Kidney (tissue), 14 donors: ENCODE data around the gene CRK. TPM values are rescaled to one million over a fixed set of nuclear protein-coding genes. Genes with fewer than 3 reads are reported as not detected.
A peak's percentile ranks its signal among the peaks of the same experiment; 100 is the strongest.

ENCODE experiments used
- DNase-seq, 5 donors: peaks; one replicate each; pipeline ENCODE4 v3.0.0-alpha.2; 2013 to 2020
- FAIRE-seq: peaks from 2 replicates; lab custom pipeline; 2012; peaks lifted over from hg19 to GRCh38; lab: Jason Lieb, UNC
- H3K27ac ChIP-seq, 2 donors: one replicate each; pipeline ENCODE4 v1.7.0; 2013; ENCODE audit warnings: low read depth in 2 of 2, low read length in 2 of 2, inconsistent platforms in 1 of 2
- H3K27me3 ChIP-seq: one replicate; pipeline ENCODE4 v1.7.1; 2013; ENCODE audit warnings: low read length, inconsistent platforms; ENCODE audit not compliant: control insufficient read depth, insufficient read depth
- H3K36me3 ChIP-seq, 3 donors: one replicate each; pipeline versions ENCODE4 v1.7.0 to v1.7.1; 2013; ENCODE audit warnings: low read length in 3 of 3, control low read depth in 1 of 3, inconsistent platforms in 1 of 3; ENCODE audit not compliant: insufficient read depth in 3 of 3, control insufficient read depth in 2 of 3
- H3K4me1 ChIP-seq, 3 donors: one replicate each; pipeline versions ENCODE4 v1.7.0 to v1.7.1; 2013; ENCODE audit warnings: low read length in 3 of 3, inconsistent platforms in 1 of 3, low read depth in 1 of 3; ENCODE audit not compliant: control insufficient read depth in 2 of 3, insufficient read depth in 2 of 3
- H3K4me3 ChIP-seq, 3 donors: one replicate each; pipeline versions ENCODE4 v1.7.0 to v1.8.1; 2013; ENCODE audit warnings: low read length in 3 of 3, control low read depth in 1 of 3, inconsistent platforms in 1 of 3
- H3K9ac ChIP-seq, 3 donors: one replicate each; pipeline versions ENCODE4 v1.7.0 to v1.7.1; 2013; ENCODE audit warnings: low read length in 3 of 3, control low read depth in 1 of 3, inconsistent platforms in 1 of 3
- H3K9me3 ChIP-seq, 3 donors: one replicate each; pipeline versions ENCODE4 v1.7.0 to v1.7.1; 2013; ENCODE audit warnings: low read length in 3 of 3, control low read depth in 1 of 3, inconsistent platforms in 1 of 3; ENCODE audit not compliant: control insufficient read depth in 2 of 3, insufficient read depth in 1 of 3
- intact Hi-C: fragments of 100-400 bp; cut with DNase I; formaldehyde crosslinking; loops from one replicate; pipeline ENCODE4 v1.11.1; 2022
- polyA plus RNA-seq: library from polyadenylated mRNA; stranded (reverse); fragments of 350-450 nt; fragmentation: Illumina TruSeq; extraction: RNeasy Lipid Tissue Mini Kit (QIAGEN cat#74804); gene quantifications from one replicate; pipeline ENCODE4 v1.2.3, GENCODE V29; 2014; ENCODE audit warnings: low read depth, low replicate concordance; ENCODE audit not compliant: insufficient read depth
- total RNA-seq: library from RNA; stranded (reverse); fragmentation: NEBNext Ultra II Directional; extraction: Animal tissue kit (Norgen Biotek cat#: 25700); gene quantifications from one replicate; pipeline ENCODE4 v1.2.1, GENCODE V29; 2021
- TF ChIP-seq, protein P1 (sequence below): IDR thresholded peaks from 3 replicates; pipeline ENCODE4 v1.5.1; 2012; ENCODE audit warnings: mild to moderate bottlenecking, moderate library complexity, borderline replicate concordance; ENCODE audit not compliant: insufficient read depth; ENCODE audit errors: extremely low read depth
- donor health status: control.
- donor health status: control.
- donor health status: control.
- donor health status: control.
- donor health status: control.
- donor health status: DM: yes; HTN: yes; CAD: no.
- donor health status: Normal renal cell carcinoma (clear cell type).

Gene CRK
- total and polyA plus RNA-seq, 2 donors from 2014 or later: 26.8 to 61.3 TPM

DNA sequence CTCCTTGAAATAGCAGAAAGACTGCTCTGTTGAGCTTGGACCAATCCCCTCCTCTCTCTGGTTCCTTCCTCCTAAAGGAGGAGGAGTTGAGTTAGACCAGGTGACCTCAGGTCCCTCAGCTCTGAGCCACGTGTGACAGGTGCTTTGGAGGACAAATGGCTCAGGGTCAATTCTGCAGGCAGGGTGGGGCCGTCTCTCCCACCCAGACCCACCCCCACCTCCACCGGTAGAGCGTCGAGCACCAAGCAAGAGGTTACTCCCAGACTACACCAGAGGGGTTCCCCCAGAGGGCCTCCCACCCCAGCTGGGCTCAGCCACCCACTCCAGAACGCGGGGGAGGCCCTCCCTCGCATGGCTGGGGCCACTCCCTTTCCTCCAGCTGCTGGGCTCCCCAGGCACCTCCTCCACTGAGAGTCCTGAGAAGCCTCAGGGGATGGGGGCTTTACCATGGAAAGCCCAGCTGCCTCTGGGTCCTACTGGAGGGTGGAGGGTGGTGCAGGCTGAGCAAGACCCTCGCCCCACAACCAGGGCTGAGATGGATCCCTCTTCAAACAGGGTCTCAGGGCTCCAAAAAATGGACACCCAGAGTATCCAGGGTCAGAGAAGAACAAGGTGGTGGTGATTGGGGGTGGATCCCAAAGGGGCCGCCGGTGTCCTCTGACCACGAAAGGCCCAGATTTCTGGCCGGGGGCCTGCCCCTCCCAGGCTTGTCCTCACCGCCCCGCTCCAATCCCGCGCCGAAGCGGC, 28.8 kb upstream of the CRK start:
- Histone ChIP-seq H3K9me3 (no peaks in the 10 kb centered on the region), H3K27me3 (no peaks in the 10 kb centered on the region), H3K9ac (peak overlapping the region; percentile 26 to 81 (median 41)), H3K4me3 (peak overlapping the region; percentile 31 to 66 (median 50)), H3K4me1 (peaks cover 0 to 22% (median 0%) of the 10 kb centered on the region in 3 donors), H3K36me3 (peaks cover 3 to 20% (median 10%) of the 10 kb centered on the region in 3 donors), H3K27ac (peak overlapping the region; percentile 91 to 93)
- intact Hi-C loops: no loop called here
- no peak for FAIRE-seq
- TF ChIP-seq, protein P1, sequence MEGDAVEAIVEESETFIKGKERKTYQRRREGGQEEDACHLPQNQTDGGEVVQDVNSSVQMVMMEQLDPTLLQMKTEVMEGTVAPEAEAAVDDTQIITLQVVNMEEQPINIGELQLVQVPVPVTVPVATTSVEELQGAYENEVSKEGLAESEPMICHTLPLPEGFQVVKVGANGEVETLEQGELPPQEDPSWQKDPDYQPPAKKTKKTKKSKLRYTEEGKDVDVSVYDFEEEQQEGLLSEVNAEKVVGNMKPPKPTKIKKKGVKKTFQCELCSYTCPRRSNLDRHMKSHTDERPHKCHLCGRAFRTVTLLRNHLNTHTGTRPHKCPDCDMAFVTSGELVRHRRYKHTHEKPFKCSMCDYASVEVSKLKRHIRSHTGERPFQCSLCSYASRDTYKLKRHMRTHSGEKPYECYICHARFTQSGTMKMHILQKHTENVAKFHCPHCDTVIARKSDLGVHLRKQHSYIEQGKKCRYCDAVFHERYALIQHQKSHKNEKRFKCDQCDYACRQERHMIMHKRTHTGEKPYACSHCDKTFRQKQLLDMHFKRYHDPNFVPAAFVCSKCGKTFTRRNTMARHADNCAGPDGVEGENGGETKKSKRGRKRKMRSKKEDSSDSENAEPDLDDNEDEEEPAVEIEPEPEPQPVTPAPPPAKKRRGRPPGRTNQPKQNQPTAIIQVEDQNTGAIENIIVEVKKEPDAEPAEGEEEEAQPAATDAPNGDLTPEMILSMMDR: no peak
- DNase-seq: peak; percentile 87 to 95 (median 91)

DNA sequence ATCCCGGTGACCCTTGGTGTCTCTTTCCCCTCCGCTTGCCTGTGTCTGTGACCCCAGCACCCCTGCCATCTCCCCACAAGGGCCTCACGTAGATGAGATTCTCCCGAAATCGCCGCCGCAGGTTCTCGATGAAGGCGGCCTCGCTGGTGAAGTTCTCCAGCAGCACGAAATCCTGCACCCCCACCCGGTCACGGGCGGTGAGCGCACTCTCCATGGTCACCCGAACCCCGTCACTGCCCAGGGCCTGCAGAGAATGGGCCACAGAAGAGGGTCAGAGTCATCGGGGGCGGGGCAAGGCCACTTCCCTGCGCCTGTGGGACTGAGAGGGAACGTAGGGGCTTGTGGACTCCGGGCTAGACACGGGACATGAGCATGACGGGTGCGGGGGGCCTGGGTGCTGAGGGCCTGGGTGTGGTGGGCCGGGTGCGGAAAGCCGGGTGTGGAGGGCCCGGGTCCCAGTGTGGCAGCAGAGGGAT, 28.1 kb upstream of the CRK start:
- DNase-seq (peak in 2 of 5 donors; percentile 79 to 81), FAIRE-seq (no peak)
- peaks cover 0 to 18% (median 0%) of the 10 kb centered on the region in 3 donors for H3K4me1 ChIP-seq

DNA sequence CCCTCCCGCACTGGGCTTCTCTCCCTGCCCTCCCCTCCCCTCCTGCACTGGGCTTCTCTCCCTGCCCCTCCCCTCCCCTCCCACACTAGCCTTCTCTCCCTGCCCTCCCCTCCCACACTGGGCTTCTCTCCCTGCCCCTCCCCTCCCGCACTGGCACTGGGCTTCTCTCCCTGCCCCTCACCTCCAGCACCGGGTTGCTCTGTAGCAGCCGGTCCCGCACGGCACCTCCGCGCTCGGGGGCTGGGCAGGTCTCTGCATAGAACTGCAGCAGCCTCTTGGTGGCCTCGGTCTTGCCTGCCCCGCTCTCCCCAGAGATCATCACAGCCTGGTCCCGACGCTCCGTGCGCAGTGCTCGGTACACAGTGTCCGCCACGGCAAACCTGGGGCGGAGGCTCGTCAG, 26.6 kb upstream of the CRK start:
- no peak for FAIRE-seq
- Histone ChIP-seq H3K4me3 (no peak overlapping the region), H3K27me3 (no peaks in the 10 kb centered on the region), H3K27ac (no peak overlapping the region), H3K4me1 (peaks cover 0 to 10% (median 0%) of the 10 kb centered on the region in 3 donors), H3K36me3 (peaks cover 3 to 30% (median 12%) of the 10 kb centered on the region in 3 donors), H3K9me3 (no peaks in the 10 kb centered on the region), H3K9ac (no peak overlapping the region)
- DNase-seq: peak in 1 of 5 donors; percentile 63
- TF ChIP-seq, protein P1: no peak
- intact Hi-C loops: no loop called here

More for the DNA sequence above, 28.1 kb upstream of the CRK start:
- H3K27me3 ChIP-seq: no peaks in the 10 kb centered on the region
- intact Hi-C loops: no loop called here
- TF ChIP-seq, protein P1: no peak
- H3K36me3 ChIP-seq: peaks cover 3 to 20% (median 10%) of the 10 kb centered on the region in 3 donors
- H3K27ac ChIP-seq: peak overlapping the region; percentile 34 to 43
- H3K9ac ChIP-seq: no peak overlapping the region
- H3K4me3 ChIP-seq: no peak overlapping the region
- H3K9me3 ChIP-seq: no peaks in the 10 kb centered on the region
